ENCODE measurements around the gene DBI. TPM values are rescaled to one million over a fixed set of nuclear protein-coding genes. Genes with fewer than 3 reads are reported as not detected.
"Not testable (repeated sequence)": the region's sequence is repeated elsewhere in the genome, so short reads cannot be mapped to it uniquely, and the experiment has no call there.

Gene DBI
- total RNA-seq, 5 donors from 2014 or later (not counting 1 experiment from before 2014, with no cell fraction given) = 33.4 to 55.5 (median 44.3) TPM

DNA sequence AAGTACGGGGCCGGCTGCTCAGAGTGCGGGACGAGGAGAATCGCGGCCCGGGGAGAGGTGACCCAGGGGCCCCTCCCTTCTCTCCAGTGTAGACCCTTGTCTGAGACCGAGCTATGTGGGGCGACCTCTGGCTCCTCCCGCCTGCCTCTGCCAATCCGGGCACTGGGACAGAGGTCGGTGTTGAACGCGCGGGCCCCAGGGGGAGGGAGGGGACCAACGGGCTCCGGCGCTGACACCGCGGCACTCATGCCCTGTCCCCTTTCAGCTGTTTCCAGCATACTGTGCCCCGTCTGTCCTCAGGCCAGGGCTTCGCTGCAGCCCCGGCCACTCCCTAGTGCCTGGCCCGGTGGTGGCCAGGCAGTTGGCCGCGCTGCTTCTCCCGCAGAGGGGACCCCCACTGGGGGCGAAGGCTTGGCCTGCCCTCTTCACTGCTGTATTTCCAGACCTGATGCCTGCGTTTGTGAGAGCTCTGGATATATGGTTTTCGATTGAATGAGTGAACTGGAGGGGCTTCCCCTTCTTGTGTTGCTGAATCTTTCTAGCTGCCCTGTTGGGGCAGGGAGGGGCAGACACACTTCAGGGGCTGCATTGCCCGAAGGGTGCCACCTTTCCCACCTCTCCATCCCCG is 809 bp downstream of the DBI start:
- Histone ChIP-seq H3K4me3 (ENCODE audit: control insufficient read depth in 1 of 2, extremely low read depth in 1 of 2, low read length in 1 of 2) (peak overlapping the region; percentile 84 to 90), H3K4me1 (ENCODE audit: control insufficient read depth in 1 of 2, extremely low read depth in 1 of 2, insufficient read depth in 2 of 2, low read length in 2 of 2) (peaks cover 12 to 42% of the 10 kb centered on the region in 2 experiments), H3K9me3 (no peaks in the 10 kb centered on the region), H3K27me3 (replicated peaks in 1 of 2; ENCODE audit: control insufficient read depth in 2 of 2, extremely low read depth in 1 of 2, insufficient read depth in 2 of 2, low read length in 1 of 2) (no peaks in the 10 kb centered on the region), H3K36me3 (ENCODE audit: control insufficient read depth in 2 of 2, extremely low read depth in 1 of 2, insufficient read depth in 1 of 2, low read length in 1 of 2) (peaks cover 11 to 38% of the 10 kb centered on the region in 2 donors), H3K27ac (ENCODE audit: low read length) (peak overlapping the region; percentile 60)
- CTCF ChIA-PET = interaction anchor here in 1 of 2 donors (1.1 kb wide), 1 partner anchor 1553 kb away, joined by 8 read pairs; the partner anchor contains the start of gene DDX18
- peak in 3 of 4 experiments; percentile 2 to 14 (median 9) for ATAC-seq (replicated peaks in 1 of 4)
- WGBS (ENCODE audit: insufficient coverage) = 10% methylated on average over 21 of the region's 32 CpGs
- peaks cover 37% of the 10 kb centered on the region for H3K36me3 Mint-ChIP-seq
- POLR2A ChIA-PET = interaction anchor here in 1 of 2 donors (1.2 kb wide), 1 partner anchor 23 kb away, joined by 3 read pairs; no protein-coding TSS in a partner anchor
- H3K4me3 Mint-ChIP-seq = peak overlapping the region; percentile 96 to 99 (median 98)
- DNase-seq = peak in 28 of 35 experiments; percentile 3 to 48 (median 18)
- H3K27me3 Mint-ChIP-seq = no peaks in the 10 kb centered on the region
- H3K4me1 Mint-ChIP-seq = peaks cover 46 to 58% (median 55%) of the 10 kb centered on the region in 3 donors
- H3K9me3 Mint-ChIP-seq = no peaks in the 10 kb centered on the region
- peak overlapping the region; percentile 57 to 97 for H3K27ac Mint-ChIP-seq

DNA sequence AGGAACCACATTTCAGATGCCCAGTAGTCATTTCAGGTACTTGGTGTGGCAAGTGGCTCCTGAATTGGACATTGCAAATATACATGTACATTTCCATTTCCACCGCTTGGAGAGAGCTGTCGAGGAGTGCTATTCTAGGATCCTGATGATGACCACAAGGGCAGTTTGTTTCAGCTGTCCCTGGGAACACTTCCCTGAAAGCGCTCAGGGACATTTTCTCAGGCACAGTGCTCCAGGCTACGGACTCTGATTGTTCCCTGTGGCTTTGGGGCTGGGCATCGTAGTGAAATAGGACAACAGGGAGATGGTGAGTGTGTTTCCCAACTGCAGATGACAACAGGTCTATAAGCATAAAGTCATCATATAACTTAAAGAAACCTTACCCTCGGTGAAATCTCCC is 3.1 kb downstream of the DBI start:
- no peaks in the 10 kb centered on the region for H3K27me3 Mint-ChIP-seq
- POLR2A ChIA-PET = no interaction called here
- 97% methylated on average over 3 of the region's 6 CpGs for WGBS (ENCODE audit: insufficient coverage)

DNA sequence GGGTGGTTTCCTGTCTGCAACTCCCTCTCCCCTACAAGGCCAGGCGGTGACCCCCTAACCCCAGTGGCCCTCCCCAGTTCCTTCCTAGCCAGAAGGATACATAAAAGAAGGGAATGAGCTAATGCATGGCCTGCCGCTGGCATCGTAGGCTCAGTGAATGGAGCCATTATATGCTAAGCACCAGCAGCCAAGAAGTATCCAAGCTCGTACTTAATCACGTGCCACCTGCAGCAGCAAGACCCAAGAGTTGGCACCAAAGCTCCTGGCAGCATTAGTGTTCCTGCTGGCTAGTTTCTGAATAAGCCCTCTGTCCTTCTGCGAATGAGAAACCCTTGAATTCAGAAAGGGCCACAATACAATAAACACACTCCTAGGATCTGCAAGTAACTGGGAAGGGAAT is 4.3 kb downstream of the DBI start:
- H3K9me3 Mint-ChIP-seq = peaks cover 7 to 13% (median 8%) of the 10 kb centered on the region in 3 donors
- no peaks in the 10 kb centered on the region for H3K9me3 ChIP-seq
- DNase-seq = no peak
- H3K27ac Mint-ChIP-seq = no peak overlapping the region
- no peak overlapping the region for H3K27ac ChIP-seq (ENCODE audit: low read length)
- no peak overlapping the region for H3K4me3 ChIP-seq (ENCODE audit: control insufficient read depth in 1 of 2, extremely low read depth in 1 of 2, low read length in 1 of 2)
- H3K4me1 ChIP-seq (ENCODE audit: control insufficient read depth in 1 of 2, extremely low read depth in 1 of 2, insufficient read depth in 2 of 2, low read length in 2 of 2) = peaks cover 3 to 24% of the 10 kb centered on the region in 2 experiments
- H3K27me3 Mint-ChIP-seq = no peaks in the 10 kb centered on the region
- peaks cover 64% of the 10 kb centered on the region for H3K36me3 Mint-ChIP-seq
- CTCF ChIA-PET = no interaction called here
- H3K36me3 ChIP-seq (ENCODE audit: control insufficient read depth in 2 of 2, extremely low read depth in 1 of 2, insufficient read depth in 1 of 2, low read length in 1 of 2) = peaks cover 23 to 49% of the 10 kb centered on the region in 2 donors
- H3K4me3 Mint-ChIP-seq = no peak overlapping the region
- ATAC-seq (replicated peaks in 1 of 4) = no peak
- 100% methylated on average over 4 of the region's 6 CpGs for WGBS (ENCODE audit: insufficient coverage)
- POLR2A ChIA-PET = no interaction called here
- H3K27me3 ChIP-seq (replicated peaks in 1 of 2; ENCODE audit: control insufficient read depth in 2 of 2, extremely low read depth in 1 of 2, insufficient read depth in 2 of 2, low read length in 1 of 2) = no peaks in the 10 kb centered on the region
- peaks cover 16 to 27% (median 24%) of the 10 kb centered on the region in 3 donors for H3K4me1 Mint-ChIP-seq

More for the DNA sequence above, 3.1 kb downstream of the DBI start:
- Histone ChIP-seq H3K27ac (ENCODE audit: low read length) (no peak overlapping the region), H3K4me1 (ENCODE audit: control insufficient read depth in 1 of 2, extremely low read depth in 1 of 2, insufficient read depth in 2 of 2, low read length in 2 of 2) (peaks cover 12 to 34% of the 10 kb centered on the region in 2 experiments), H3K9me3 (no peaks in the 10 kb centered on the region), H3K27me3 (replicated peaks in 1 of 2; ENCODE audit: control insufficient read depth in 2 of 2, extremely low read depth in 1 of 2, insufficient read depth in 2 of 2, low read length in 1 of 2) (no peaks in the 10 kb centered on the region), H3K36me3 (ENCODE audit: control insufficient read depth in 2 of 2, extremely low read depth in 1 of 2, insufficient read depth in 1 of 2, low read length in 1 of 2) (peaks cover 23 to 49% of the 10 kb centered on the region in 2 donors), H3K4me3 (ENCODE audit: control insufficient read depth in 1 of 2, extremely low read depth in 1 of 2, low read length in 1 of 2) (no peak overlapping the region)
- ATAC-seq (replicated peaks in 1 of 4) (no peak), DNase-seq (no peak)
- peaks cover 60% of the 10 kb centered on the region for H3K36me3 Mint-ChIP-seq
- peaks cover 29 to 39% (median 37%) of the 10 kb centered on the region in 3 donors for H3K4me1 Mint-ChIP-seq
- peak overlapping the region in 1 of 3 donors; percentile 25 for H3K4me3 Mint-ChIP-seq
- H3K27ac Mint-ChIP-seq = no peak overlapping the region
- CTCF ChIA-PET = no interaction called here
- peaks cover 7 to 13% (median 8%) of the 10 kb centered on the region in 3 donors for H3K9me3 Mint-ChIP-seq

DNA sequence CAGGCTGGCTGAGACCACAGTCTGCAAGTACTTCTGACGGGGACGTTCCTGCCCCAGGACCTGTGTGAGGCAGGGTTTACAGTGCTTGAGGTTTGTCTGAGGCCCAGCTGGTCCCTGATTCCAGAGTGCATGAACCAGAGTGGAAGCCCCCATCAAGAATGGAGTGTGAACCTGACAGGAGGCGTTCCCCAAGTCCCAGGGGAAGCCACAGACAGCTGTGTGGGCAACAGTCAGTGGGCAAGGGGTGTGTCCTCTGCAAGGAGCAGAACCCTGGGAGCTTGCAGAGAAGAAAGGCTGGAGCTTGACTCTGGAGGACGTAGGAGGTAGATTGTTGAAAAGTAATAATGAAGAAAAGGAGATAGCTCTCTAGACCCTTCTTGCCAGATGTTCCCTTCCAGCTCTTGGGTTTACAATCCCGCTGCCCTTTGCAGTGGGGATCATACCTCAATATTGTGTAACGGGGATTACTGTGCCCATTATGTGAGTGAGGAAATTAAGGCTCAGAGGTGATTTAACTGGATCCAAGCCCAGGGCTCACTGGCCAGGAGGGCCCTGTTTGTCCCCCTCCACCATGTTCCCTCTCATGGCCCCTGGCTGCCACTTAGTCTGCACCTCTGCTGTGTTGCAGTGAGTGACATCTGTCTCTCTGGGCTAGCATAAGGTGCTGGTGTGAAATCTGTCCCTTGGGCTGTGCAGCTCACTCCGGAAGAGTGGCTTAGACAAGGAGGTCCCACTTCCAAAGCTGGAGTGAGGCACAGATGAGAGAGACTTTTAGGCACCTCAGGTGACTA is 6.2 kb downstream of the DBI start:
- Mint-ChIP-seq H3K36me3 (peaks cover 64% of the 10 kb centered on the region), H3K9me3 (peaks cover 7 to 13% (median 8%) of the 10 kb centered on the region in 3 donors), H3K4me1 (peaks cover 8 to 15% (median 8%) of the 10 kb centered on the region in 3 donors), H3K4me3 (no peak overlapping the region), H3K27me3 (no peaks in the 10 kb centered on the region), H3K27ac (no peak overlapping the region)
- no peak overlapping the region for H3K4me3 ChIP-seq (ENCODE audit: control insufficient read depth in 1 of 2, extremely low read depth in 1 of 2, low read length in 1 of 2)
- ChIA-PET POLR2A (no interaction called here), CTCF (no interaction called here)
- ATAC-seq (replicated peaks in 1 of 4) (no peak), DNase-seq (no peak)
- H3K4me1 ChIP-seq (ENCODE audit: control insufficient read depth in 1 of 2, extremely low read depth in 1 of 2, insufficient read depth in 2 of 2, low read length in 2 of 2) = peaks cover under 1 to 8% of the 10 kb centered on the region in 2 experiments
- WGBS (ENCODE audit: insufficient coverage) = 96% methylated on average over 5 of the region's 7 CpGs
- no peak overlapping the region for H3K27ac ChIP-seq (ENCODE audit: low read length)
- no peaks in the 10 kb centered on the region for H3K27me3 ChIP-seq (replicated peaks in 1 of 2; ENCODE audit: control insufficient read depth in 2 of 2, extremely low read depth in 1 of 2, insufficient read depth in 2 of 2, low read length in 1 of 2)
- H3K9me3 ChIP-seq = no peaks in the 10 kb centered on the region
- peaks cover 23 to 49% of the 10 kb centered on the region in 2 donors for H3K36me3 ChIP-seq (ENCODE audit: control insufficient read depth in 2 of 2, extremely low read depth in 1 of 2, insufficient read depth in 1 of 2, low read length in 1 of 2)

DNA sequence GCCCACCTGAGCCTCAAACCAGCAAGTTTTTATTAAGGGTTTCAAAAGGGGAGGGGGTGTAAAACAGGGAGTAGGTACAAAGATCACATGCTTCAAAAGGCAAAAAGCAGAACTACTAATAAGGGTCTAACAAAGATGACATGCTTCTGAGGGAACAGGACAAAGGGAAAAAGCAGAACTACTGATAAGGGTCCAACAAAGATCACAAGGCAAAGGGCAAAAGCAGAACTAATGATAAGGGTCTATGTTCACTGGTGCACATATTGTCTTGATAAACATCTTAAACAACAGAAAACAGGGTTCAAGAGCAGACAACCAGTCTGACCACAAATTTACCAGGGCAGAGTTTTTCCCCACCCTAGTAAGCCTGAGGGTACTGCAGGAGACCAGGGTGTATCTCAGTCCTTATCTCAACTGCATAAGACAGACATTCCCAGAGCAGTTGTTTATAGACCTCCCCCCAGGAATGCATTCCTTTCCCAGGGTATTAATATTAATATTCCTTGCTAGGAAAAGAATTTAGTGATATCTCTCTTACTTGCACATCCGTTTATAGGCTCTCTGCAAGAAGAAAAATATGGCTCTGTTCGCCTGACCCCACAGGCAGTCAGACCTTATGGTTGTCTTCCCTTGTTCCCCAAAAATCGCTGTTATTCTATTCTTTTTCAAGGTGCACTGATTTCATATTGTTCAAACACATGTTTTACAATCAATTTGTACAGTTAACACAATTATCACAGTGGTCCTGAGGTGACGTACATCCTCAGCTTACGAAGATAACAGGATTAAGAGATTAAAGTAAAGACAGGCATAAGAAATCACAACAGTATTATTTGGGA is 7.3 kb downstream of the DBI start:
- H3K4me1 ChIP-seq (ENCODE audit: control insufficient read depth in 1 of 2, extremely low read depth in 1 of 2, insufficient read depth in 2 of 2, low read length in 2 of 2); H3K27me3 ChIP-seq (replicated peaks in 1 of 2; ENCODE audit: control insufficient read depth in 2 of 2, extremely low read depth in 1 of 2, insufficient read depth in 2 of 2, low read length in 1 of 2); ATAC-seq (replicated peaks in 1 of 4); H3K9me3 ChIP-seq; H3K27ac Mint-ChIP-seq; CTCF ChIA-PET; H3K27ac ChIP-seq (ENCODE audit: low read length); POLR2A ChIA-PET; DNase-seq; H3K4me3 Mint-ChIP-seq; H3K27me3 Mint-ChIP-seq; H3K4me3 ChIP-seq (ENCODE audit: control insufficient read depth in 1 of 2, extremely low read depth in 1 of 2, low read length in 1 of 2); H3K4me1 Mint-ChIP-seq: not testable (repeated sequence)
- H3K36me3 Mint-ChIP-seq = peaks cover 57% of the 10 kb centered on the region
- H3K36me3 ChIP-seq (ENCODE audit: control insufficient read depth in 2 of 2, extremely low read depth in 1 of 2, insufficient read depth in 1 of 2, low read length in 1 of 2) = peaks cover 23 to 43% of the 10 kb centered on the region in 2 donors
- H3K9me3 Mint-ChIP-seq = peaks cover 7 to 13% (median 8%) of the 10 kb centered on the region in 3 donors
- no CpG with 5 or more reads among the region's 5 CpGs for WGBS (ENCODE audit: insufficient coverage)

DNA sequence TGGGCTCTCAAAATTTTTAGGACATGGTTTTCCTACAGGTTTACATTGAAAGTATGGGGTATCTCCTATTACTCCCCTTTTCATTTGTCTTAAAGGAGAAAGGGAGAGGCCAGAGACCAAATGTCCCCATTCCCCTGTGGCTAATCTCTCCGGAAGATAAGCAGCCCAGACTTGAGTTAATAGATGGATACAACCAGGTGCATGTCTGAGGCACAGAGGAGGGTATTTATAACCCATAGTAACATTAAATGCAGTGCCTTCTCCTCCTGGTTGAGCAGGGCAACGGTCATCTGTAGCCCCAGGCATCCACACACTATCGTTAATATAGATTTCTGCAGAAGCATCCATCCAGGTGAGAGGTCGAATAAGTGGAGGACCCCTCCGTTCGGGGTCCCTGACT is 9.6 kb downstream of the DBI start:
- H3K27me3 ChIP-seq (replicated peaks in 1 of 2; ENCODE audit: control insufficient read depth in 2 of 2, extremely low read depth in 1 of 2, insufficient read depth in 2 of 2, low read length in 1 of 2); DNase-seq: not testable (repeated sequence)
- peaks cover 7 to 13% (median 8%) of the 10 kb centered on the region in 3 donors for H3K9me3 Mint-ChIP-seq

More for the DNA sequence above, 9.6 kb downstream of the DBI start:
- WGBS (ENCODE audit: insufficient coverage) = 92% methylated on average over 3 of the region's 6 CpGs
- peaks cover 13 to 23% of the 10 kb centered on the region in 2 donors for H3K36me3 ChIP-seq (ENCODE audit: control insufficient read depth in 2 of 2, extremely low read depth in 1 of 2, insufficient read depth in 1 of 2, low read length in 1 of 2)
- CTCF ChIA-PET; H3K27me3 Mint-ChIP-seq; ATAC-seq (replicated peaks in 1 of 4); H3K4me1 Mint-ChIP-seq; H3K27ac ChIP-seq (ENCODE audit: low read length); H3K4me1 ChIP-seq (ENCODE audit: control insufficient read depth in 1 of 2, extremely low read depth in 1 of 2, insufficient read depth in 2 of 2, low read length in 2 of 2); H3K27ac Mint-ChIP-seq; POLR2A ChIA-PET; H3K9me3 ChIP-seq; H3K4me3 Mint-ChIP-seq; H3K4me3 ChIP-seq (ENCODE audit: control insufficient read depth in 1 of 2, extremely low read depth in 1 of 2, low read length in 1 of 2): not testable (repeated sequence)
- peaks cover 39% of the 10 kb centered on the region for H3K36me3 Mint-ChIP-seq
